Endothelial cell of umbilical vein (primary cell): ENCODE results near the gene GEMIN7.

ENCODE experiments used
- CTCF ChIP-seq, 2 donors: IDR thresholded peaks; 1 replicate in 1 of 2; 2 replicates in 1 of 2; pipeline ENCODE4 v1.5.1; 2011; ENCODE audit warnings: low read length in 2 of 2, mild to moderate bottlenecking in 2 of 2, moderate library complexity in 2 of 2, control low read depth in 1 of 2, inconsistent platforms in 1 of 2, low read depth in 1 of 2; ENCODE audit not compliant: insufficient read depth in 1 of 2; ENCODE audit errors: extremely low read depth in 1 of 2
- EZH2 ChIP-seq: IDR thresholded peaks from 2 replicates; pipeline ENCODE4 v1.6.1; 2012; ENCODE audit warnings: borderline replicate concordance, low read depth, mild to moderate bottlenecking, moderate library complexity, low read length, inconsistent platforms; ENCODE audit not compliant: severe bottlenecking
- GATA2 ChIP-seq: IDR thresholded peaks from 2 replicates; pipeline ENCODE4 v1.7.0; 2011; ENCODE audit warnings: low read depth, mild to moderate bottlenecking, moderate library complexity, mixed read lengths, low read length; ENCODE audit not compliant: insufficient read length, insufficient read depth
- JUN ChIP-seq: IDR thresholded peaks from 2 replicates; pipeline ENCODE4 v1.6.1; 2011; ENCODE audit warnings: borderline replicate concordance, low read depth; ENCODE audit not compliant: insufficient read length, insufficient read depth
- POLR2A ChIP-seq: IDR thresholded peaks from 2 replicates; pipeline ENCODE4 v1.6.1; 2012; ENCODE audit warnings: low read depth, mild to moderate bottlenecking, control low read depth, low read length
- POLR2AphosphoS5 ChIP-seq: IDR thresholded peaks from 2 replicates; pipeline ENCODE4 v1.6.1; 2012; ENCODE audit warnings: low read depth, mild to moderate bottlenecking, control low read depth, low read length, moderate library complexity; ENCODE audit not compliant: insufficient read depth
- TF ChIP-seq, protein P1 (sequence below): IDR thresholded peaks from 2 replicates; pipeline ENCODE4 v1.6.1; 2011; ENCODE audit not compliant: insufficient read depth, insufficient read length

GRCh38 chr19:45068041-45068440 is 11.0 kb upstream of the GEMIN7 start:
- TF ChIP-seq GATA2, result no peak
- TF ChIP-seq CTCF (IDR thresholded peaks at IDR 0.05; ENCODE audit: extremely low read depth in 1 of 2, insufficient read depth in 1 of 2, low read depth in 1 of 2, low read length in 2 of 2), result no peak
- no peak for TF ChIP-seq POLR2A
- TF ChIP-seq, protein P1, sequence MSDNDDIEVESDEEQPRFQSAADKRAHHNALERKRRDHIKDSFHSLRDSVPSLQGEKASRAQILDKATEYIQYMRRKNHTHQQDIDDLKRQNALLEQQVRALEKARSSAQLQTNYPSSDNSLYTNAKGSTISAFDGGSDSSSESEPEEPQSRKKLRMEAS, result no peak
- no peak for TF ChIP-seq EZH2
- TF ChIP-seq JUN, result no peak
- TF ChIP-seq POLR2AphosphoS5, result no peak
